ENCODE results near the gene PDXP. TPM values are rescaled to one million over a fixed set of nuclear protein-coding genes. Genes with fewer than 3 reads are reported as not detected.

PDXP gene
- total RNA-seq, 1 experiment from 2014 or later: 24.2 TPM

GRCh38 chr22:37625737-37626136 lies 32.8 kb upstream of the PDXP start:
- Histone ChIP-seq H3K9me3 (no peaks in the 10 kb centered on the region), H3K4me3 (no peak overlapping the region), H3K36me3 (peaks cover 11% of the 10 kb centered on the region), H3K27me3 (no peaks in the 10 kb centered on the region)
- DNase-seq: no peak

GRCh38 chr22:37626144-37626543 lies 32.4 kb upstream of the PDXP start:
- peaks cover 14% of the 10 kb centered on the region for H3K36me3 ChIP-seq
- H3K27me3 ChIP-seq: no peaks in the 10 kb centered on the region
- no peaks in the 10 kb centered on the region for H3K9me3 ChIP-seq
- peak; percentile 94 for DNase-seq
- no peak overlapping the region for H3K4me3 ChIP-seq

GRCh38 chr22:37626556-37627075 lies 31.9 kb upstream of the PDXP start:
- H3K9me3 ChIP-seq: no peaks in the 10 kb centered on the region

GRCh38 chr22:37627121-37627520 lies 31.4 kb upstream of the PDXP start:
- Histone ChIP-seq H3K36me3 (peaks cover 16% of the 10 kb centered on the region), H3K4me3 (no peak overlapping the region), H3K9me3 (no peaks in the 10 kb centered on the region), H3K27me3 (no peaks in the 10 kb centered on the region)
- DNase-seq: no peak

More at GRCh38 chr22:37626556-37627075, 31.9 kb upstream of the PDXP start:
- Histone ChIP-seq H3K36me3 (peaks cover 16% of the 10 kb centered on the region), H3K27me3 (no peaks in the 10 kb centered on the region), H3K4me3 (no peak overlapping the region)
- no peak for DNase-seq

GRCh38 chr22:37627545-37627944 lies 31.0 kb upstream of the PDXP start:
- Histone ChIP-seq H3K9me3 (no peaks in the 10 kb centered on the region), H3K36me3 (peaks cover 16% of the 10 kb centered on the region), H3K27me3 (no peaks in the 10 kb centered on the region), H3K4me3 (no peak overlapping the region)
- no peak for DNase-seq

- Histone ChIP-seq H3K36me3 (peaks cover 14% of the 10 kb centered on the region), H3K4me3 (no peak overlapping the region)
Measured at GRCh38 chr22:37628830-37629229, 29.7 kb upstream of the PDXP start.

GRCh38 chr22:37629928-37630327 lies 28.6 kb upstream of the PDXP start:
- H3K4me3 ChIP-seq: no peak overlapping the region
- no peaks in the 10 kb centered on the region for H3K27me3 ChIP-seq
- no peaks in the 10 kb centered on the region for H3K9me3 ChIP-seq
- peaks cover 11% of the 10 kb centered on the region for H3K36me3 ChIP-seq
- DNase-seq: no peak

More at GRCh38 chr22:37628830-37629229, 29.7 kb upstream of the PDXP start:
- no peaks in the 10 kb centered on the region for H3K27me3 ChIP-seq
- no peaks in the 10 kb centered on the region for H3K9me3 ChIP-seq
- DNase-seq: no peak

- Histone ChIP-seq H3K9me3 (no peaks in the 10 kb centered on the region), H3K4me3 (no peak overlapping the region), H3K36me3 (peaks cover 11% of the 10 kb centered on the region), H3K27me3 (no peaks in the 10 kb centered on the region)
- DNase-seq: no peak
Measured at GRCh38 chr22:37630839-37631435, 27.6 kb upstream of the PDXP start.

- H3K36me3 ChIP-seq: peaks cover 11% of the 10 kb centered on the region
- H3K4me3 ChIP-seq: no peak overlapping the region
- no peak for DNase-seq
- H3K27me3 ChIP-seq: no peaks in the 10 kb centered on the region
- H3K9me3 ChIP-seq: no peaks in the 10 kb centered on the region
Measured at GRCh38 chr22:37631448-37632173, 26.9 kb upstream of the PDXP start.

- H3K27me3 ChIP-seq: no peaks in the 10 kb centered on the region
- no peak for DNase-seq
- peaks cover 9% of the 10 kb centered on the region for H3K36me3 ChIP-seq
- H3K4me3 ChIP-seq: no peak overlapping the region
- H3K9me3 ChIP-seq: no peaks in the 10 kb centered on the region
Measured at GRCh38 chr22:37632174-37633088, 26.1 kb upstream of the PDXP start.

GRCh38 chr22:37633089-37633624 lies 25.4 kb upstream of the PDXP start:
- Histone ChIP-seq H3K27me3 (no peaks in the 10 kb centered on the region), H3K9me3 (no peaks in the 10 kb centered on the region), H3K4me3 (no peak overlapping the region), H3K36me3 (peaks cover 5% of the 10 kb centered on the region; the same call in 1 of the 2 replicates)
- no peak for DNase-seq

GRCh38 chr22:37633625-37634416 lies 24.7 kb upstream of the PDXP start:
- Histone ChIP-seq H3K36me3 (0 out of 2 replicates have a peak, but pooled peaks cover 5% of the 10 kb centered on the region), H3K4me3 (no peak overlapping the region), H3K9me3 (no peaks in the 10 kb centered on the region), H3K27me3 (no peaks in the 10 kb centered on the region)
- DNase-seq: peak; percentile 96

GRCh38 chr22:37634417-37634924 lies 24.1 kb upstream of the PDXP start:
- H3K4me3 ChIP-seq: no peak overlapping the region
- H3K9me3 ChIP-seq: no peaks in the 10 kb centered on the region
- H3K36me3 ChIP-seq: 0 out of 2 replicates have a peak, but pooled peaks cover 5% of the 10 kb centered on the region
- DNase-seq: no peak
- H3K27me3 ChIP-seq: no peaks in the 10 kb centered on the region

- DNase-seq: no peak
- Histone ChIP-seq H3K36me3 (0 out of 2 replicates have a peak, but pooled peaks cover 5% of the 10 kb centered on the region), H3K4me3 (no peak overlapping the region), H3K27me3 (no peaks in the 10 kb centered on the region), H3K9me3 (no peaks in the 10 kb centered on the region)
Measured at GRCh38 chr22:37635157-37635556, 23.4 kb upstream of the PDXP start.

GRCh38 chr22:37636186-37636948 lies 22.2 kb upstream of the PDXP start:
- no peaks in the 10 kb centered on the region for H3K27me3 ChIP-seq
- peak; percentile 65 for DNase-seq
- 0 out of 2 replicates have a peak, but pooled peaks cover under 1% of the 10 kb centered on the region for H3K36me3 ChIP-seq
- no peaks in the 10 kb centered on the region for H3K9me3 ChIP-seq
- H3K4me3 ChIP-seq: no peak overlapping the region
